ENCODE measurements around the gene MAGI1.
A peak's percentile ranks its signal among the peaks of the same experiment; 100 is the strongest.

Gene MAGI1

DNA sequence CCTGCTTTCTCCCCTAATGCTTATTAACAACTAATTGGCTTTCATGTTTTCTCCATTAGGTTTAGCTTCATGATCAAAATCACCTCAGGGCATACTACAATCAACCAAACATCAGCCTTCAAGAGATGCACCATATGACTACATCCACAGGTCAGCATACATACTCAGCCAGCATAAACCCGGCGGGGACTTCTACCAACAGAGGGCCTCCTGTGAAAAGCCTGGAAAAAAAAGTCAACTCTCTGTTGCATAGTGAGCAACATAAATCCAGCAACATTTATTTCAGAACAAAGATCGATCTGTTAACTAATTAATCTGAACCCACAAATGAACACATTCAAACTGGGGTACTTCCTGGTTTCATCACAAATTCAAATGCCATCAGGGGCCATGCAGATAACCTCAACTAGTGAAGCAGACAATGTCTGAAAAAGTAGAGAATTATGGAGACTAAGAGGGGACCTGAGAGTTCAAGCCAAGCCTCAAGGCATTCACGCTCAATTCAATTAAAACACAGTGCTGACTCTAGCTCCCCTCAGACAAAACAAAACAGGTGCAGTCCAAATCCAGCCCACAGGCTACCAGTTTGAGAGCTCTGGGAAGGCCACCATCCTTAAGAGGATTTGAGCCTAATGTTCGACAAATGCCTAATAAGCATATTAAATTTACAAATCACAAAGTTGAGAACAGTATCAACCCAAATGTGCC, 124.5 kb downstream of the MAGI1 start:
- TF ChIP-seq JUND (IDR thresholded peaks at IDR 0.05; ENCODE audit: low read depth) = no peak
- in situ Hi-C loops (cut with HindIII; ENCODE audit: low pct_unique_long_range_greater_than_20kb, low sequenced_read_pairs) = no loop called here
- DNase-seq (ENCODE audit: low read depth in 1 of 2, low spot score in 1 of 2) = peak in 1 of 2 experiments; percentile 49

DNA sequence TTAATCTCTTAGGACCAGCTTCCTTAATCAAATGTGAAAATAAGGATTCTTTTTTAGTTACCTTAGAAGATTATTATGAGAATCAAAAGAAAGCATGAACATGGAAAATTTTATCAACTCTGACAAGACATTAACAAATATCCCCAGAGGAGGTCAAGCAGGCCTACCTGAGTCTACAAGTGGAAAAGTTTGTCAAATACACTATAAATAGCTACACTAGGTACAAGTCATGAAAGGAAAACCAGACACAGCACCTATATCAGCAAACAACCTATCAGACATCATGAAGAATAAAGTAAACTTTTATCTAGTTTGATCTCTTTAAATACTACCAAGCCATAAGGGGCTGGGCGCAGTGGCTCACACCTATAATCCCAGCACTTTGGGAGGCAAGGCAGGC, 126.1 kb downstream of the MAGI1 start:
- no peak for DNase-seq (ENCODE audit: low read depth in 1 of 2, low spot score in 1 of 2)
- in situ Hi-C loops (cut with HindIII; ENCODE audit: low pct_unique_long_range_greater_than_20kb, low sequenced_read_pairs) = no loop called here
- no peak for TF ChIP-seq JUND (IDR thresholded peaks at IDR 0.05; ENCODE audit: low read depth)

DNA sequence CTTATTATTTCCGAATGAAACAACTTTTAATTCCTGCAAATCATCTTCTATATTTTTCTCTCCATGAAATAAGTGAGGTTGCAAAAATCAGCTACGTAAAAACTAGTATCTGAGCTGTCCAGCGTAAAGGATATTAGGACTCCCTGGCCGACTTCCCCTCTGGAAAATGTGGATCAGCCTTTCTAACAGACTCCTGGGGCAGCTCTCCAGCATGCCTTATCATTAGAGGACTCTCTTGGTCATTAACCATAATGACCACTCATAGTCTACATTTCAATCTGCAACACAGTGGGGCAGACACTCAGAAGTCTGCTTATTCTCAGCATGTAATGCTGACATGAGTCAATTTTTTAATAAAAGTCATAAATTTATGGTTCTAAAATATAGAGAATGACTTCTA, 130.1 kb downstream of the MAGI1 start:
- DNase-seq (ENCODE audit: low read depth in 1 of 2, low spot score in 1 of 2) = no peak
- no peak for TF ChIP-seq JUND (IDR thresholded peaks at IDR 0.05; ENCODE audit: low read depth)
- in situ Hi-C loops (cut with HindIII; ENCODE audit: low pct_unique_long_range_greater_than_20kb, low sequenced_read_pairs) = no loop called here

DNA sequence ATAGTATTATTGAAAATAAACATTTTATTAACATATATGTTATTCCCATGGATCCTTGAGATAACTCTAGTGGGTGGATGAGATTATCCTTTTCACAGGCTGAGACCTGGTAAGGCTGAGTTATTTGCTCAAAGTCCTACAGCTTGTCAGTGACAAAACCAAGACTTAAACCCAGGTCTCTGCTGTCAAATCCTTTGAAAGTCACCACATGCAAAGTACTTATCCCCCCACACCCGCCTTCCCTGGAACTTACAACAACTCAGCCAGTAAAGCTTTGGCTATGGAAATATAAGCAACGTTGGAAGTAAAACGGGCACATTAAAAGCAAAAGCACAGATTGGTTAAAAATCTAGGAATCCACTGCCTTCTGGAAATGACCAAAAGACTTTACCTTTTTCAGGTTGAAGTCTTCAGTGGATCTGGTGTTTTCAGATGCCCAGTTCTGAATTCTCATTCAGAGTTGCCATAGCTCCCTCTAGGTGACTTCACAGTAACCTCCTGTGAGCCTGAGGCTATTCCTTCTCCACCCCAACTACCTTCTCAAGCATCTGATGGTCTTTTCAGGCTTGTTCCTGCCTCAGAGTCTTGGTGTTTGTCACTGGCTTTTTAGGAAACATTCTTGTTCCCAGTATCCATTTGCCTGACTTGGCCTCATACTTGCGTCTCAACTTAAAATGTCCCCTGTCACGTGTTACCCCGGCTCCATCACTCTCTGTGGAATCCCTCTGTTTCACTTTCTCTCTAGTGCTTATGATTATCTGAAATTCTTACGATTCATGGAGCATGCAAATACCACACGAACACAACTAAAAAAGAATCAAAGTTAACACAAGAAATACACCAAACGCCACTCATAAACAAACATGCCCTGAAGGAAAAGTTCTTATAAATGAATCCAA, 131.2 kb downstream of the MAGI1 start:
- peak in 1 of 2 experiments; percentile 13 for DNase-seq (ENCODE audit: low read depth in 1 of 2, low spot score in 1 of 2)
- TF ChIP-seq JUND (IDR thresholded peaks at IDR 0.05; ENCODE audit: low read depth) = no peak
- in situ Hi-C loops (cut with HindIII; ENCODE audit: low pct_unique_long_range_greater_than_20kb, low sequenced_read_pairs) = no loop called here

DNA sequence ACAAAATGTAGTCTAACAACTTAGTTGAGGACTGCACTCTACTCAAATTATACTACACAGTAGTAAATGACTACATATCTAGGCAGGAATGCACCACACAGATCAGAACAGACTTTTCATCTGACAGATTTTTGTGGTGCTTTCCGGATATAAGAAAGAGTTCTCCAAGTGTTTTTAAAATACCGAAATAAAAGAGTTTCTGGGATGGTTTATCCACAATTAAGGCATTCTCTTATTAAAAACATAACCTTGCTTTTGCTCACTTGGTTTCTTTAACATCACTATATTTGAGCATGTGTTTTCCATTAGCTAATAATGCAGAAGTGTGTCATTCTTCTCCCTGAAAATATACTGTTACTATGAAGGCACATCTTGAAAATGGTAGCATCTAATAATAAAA, 132.9 kb downstream of the MAGI1 start:
- in situ Hi-C loops (cut with HindIII; ENCODE audit: low pct_unique_long_range_greater_than_20kb, low sequenced_read_pairs) = no loop called here
- DNase-seq (ENCODE audit: low read depth in 1 of 2, low spot score in 1 of 2) = no peak
- no peak for TF ChIP-seq JUND (IDR thresholded peaks at IDR 0.05; ENCODE audit: low read depth)

DNA sequence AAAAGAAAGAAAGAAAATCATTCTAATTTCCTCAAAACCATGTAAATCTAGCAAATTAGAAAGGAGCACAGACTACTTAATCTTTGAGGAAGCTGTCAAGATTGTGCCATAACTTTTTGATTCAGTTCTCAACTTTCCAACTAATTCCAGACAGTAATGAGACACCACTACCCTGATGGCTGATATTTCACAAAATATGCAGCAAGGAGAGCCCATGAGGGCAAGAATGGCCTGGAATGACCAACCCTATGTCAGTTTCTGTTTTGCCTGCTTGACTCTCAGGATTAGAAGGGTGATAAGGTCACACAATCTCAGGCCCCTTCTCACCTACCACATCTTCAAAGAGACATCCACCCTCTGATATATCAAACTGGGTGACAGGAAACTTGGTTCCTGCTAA, 134.7 kb downstream of the MAGI1 start:
- no peak for DNase-seq (ENCODE audit: low read depth in 1 of 2, low spot score in 1 of 2)
- in situ Hi-C loops (cut with HindIII; ENCODE audit: low pct_unique_long_range_greater_than_20kb, low sequenced_read_pairs) = no loop called here
- no peak for TF ChIP-seq JUND (IDR thresholded peaks at IDR 0.05; ENCODE audit: low read depth)

DNA sequence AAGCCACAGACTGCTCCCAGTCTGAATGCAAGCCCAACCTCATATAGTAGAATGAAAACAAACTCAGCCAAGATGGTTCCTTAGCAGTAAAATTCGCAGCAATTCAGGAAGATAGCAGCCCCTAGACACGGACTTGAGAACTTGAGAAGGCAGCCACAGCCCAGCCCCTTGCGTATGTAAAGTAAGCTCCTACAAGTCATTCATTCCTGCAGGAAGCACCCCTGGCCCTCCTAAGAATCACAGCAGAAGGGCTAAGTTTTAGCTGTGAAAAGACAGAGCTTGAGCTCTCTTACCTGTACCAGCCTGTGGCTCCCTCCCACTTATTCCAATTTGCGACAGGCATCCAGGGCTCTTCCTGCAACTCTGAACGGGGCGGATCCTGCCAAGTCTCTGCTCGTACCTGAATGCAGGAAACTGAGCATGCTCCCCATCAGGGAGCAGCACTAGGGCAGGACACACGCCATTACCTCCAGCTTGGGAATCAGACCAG, 136.4 kb downstream of the MAGI1 start:
- no peak for TF ChIP-seq JUND (IDR thresholded peaks at IDR 0.05; ENCODE audit: low read depth)
- in situ Hi-C loops (cut with HindIII; ENCODE audit: low pct_unique_long_range_greater_than_20kb, low sequenced_read_pairs) = no loop called here
- peak; percentile 15 to 40 for DNase-seq (ENCODE audit: low read depth in 1 of 2, low spot score in 1 of 2)

DNA sequence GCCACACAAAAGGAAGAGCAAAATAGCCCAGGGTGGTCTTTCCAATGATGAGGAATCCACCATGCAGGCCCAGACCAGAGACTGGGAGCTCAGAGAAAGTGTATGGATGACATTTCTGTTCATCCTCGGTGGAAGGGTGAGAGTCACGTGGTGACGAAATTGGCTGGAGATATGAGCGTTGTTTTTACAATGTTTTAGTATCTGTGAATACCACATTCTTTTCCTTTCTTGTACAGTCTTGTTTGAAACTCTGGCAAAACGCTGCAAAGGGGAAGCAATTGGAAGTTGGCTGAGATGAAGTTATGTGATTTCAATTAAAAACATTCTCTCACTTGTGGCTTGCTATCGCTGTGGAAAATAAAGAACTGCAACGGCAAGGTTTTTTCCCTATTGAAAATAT, 137.5 kb downstream of the MAGI1 start:
- TF ChIP-seq JUND (IDR thresholded peaks at IDR 0.05; ENCODE audit: low read depth) = no peak
- in situ Hi-C loops (cut with HindIII; ENCODE audit: low pct_unique_long_range_greater_than_20kb, low sequenced_read_pairs) = no loop called here

DNA sequence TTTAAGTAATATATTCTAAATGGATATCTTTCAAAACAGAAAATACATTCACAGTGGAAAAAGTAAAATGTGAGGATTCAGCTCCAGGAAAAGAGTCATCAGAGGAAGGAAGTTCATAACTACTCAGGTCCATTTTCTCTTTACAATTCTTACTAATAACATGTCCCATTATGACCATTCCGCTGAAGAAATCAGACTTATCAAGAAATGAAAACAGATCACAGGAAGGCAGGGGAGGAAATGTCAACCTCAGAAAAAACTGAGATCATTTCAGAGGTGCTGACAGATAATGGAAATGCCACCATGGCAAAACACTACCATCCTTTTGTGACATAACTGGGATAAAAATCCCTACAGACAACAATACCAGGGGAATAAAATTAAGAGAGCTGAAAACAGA, 139.5 kb downstream of the MAGI1 start:
- TF ChIP-seq JUND (IDR thresholded peaks at IDR 0.05; ENCODE audit: low read depth) = no peak
- DNase-seq (ENCODE audit: low read depth in 1 of 2, low spot score in 1 of 2) = no peak
- in situ Hi-C loops (cut with HindIII; ENCODE audit: low pct_unique_long_range_greater_than_20kb, low sequenced_read_pairs) = no loop called here

More for the DNA sequence above, 137.5 kb downstream of the MAGI1 start:
- DNase-seq (ENCODE audit: low read depth in 1 of 2, low spot score in 1 of 2) = no peak

DNA sequence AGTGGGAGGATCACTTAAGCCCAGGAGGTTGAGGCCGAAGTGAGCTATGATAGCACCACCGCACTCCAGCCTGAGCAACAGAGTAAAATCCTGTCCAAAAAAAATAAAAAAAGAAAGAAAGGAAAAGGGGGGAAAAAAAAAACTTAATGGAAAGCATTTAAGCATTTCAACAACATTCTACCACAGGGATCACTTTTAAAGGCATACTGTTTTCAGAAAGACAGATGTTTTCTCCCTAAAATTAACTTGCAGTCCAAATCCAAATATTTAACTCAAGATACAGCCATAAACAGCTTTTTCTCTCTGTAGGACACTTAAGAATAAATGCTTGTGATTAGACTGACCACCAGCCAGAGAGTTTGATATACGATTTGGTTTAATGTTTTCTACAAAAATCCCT, 141.0 kb downstream of the MAGI1 start:
- no peak for TF ChIP-seq JUND (IDR thresholded peaks at IDR 0.05; ENCODE audit: low read depth)
- in situ Hi-C loops (cut with HindIII; ENCODE audit: low pct_unique_long_range_greater_than_20kb, low sequenced_read_pairs) = no loop called here

DNA sequence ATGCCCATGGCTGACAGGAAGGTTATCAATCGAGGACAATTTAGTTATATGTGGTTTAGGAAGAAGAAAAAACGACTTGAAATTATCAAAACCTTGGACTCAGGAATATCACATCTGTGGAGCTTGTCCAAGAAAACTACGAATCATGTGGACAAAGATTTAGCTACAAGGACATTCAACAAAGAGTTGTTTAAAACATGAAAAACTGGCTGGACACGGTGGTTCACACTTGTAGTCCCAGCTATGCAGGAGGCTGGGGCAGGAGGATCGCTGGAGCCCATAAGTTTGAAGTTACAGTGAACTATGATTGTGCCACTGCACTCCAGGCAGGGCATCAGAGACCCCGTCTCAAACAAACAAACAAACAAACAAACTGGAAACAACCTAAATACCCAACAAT, 142.4 kb downstream of the MAGI1 start:
- in situ Hi-C loops (cut with HindIII; ENCODE audit: low pct_unique_long_range_greater_than_20kb, low sequenced_read_pairs) = no loop called here
- TF ChIP-seq JUND (IDR thresholded peaks at IDR 0.05; ENCODE audit: low read depth) = no peak
- DNase-seq (ENCODE audit: low read depth in 1 of 2, low spot score in 1 of 2) = peak in 1 of 2 experiments; percentile 46

More for the DNA sequence above, 141.0 kb downstream of the MAGI1 start:
- DNase-seq (ENCODE audit: low read depth in 1 of 2, low spot score in 1 of 2) = no peak

DNA sequence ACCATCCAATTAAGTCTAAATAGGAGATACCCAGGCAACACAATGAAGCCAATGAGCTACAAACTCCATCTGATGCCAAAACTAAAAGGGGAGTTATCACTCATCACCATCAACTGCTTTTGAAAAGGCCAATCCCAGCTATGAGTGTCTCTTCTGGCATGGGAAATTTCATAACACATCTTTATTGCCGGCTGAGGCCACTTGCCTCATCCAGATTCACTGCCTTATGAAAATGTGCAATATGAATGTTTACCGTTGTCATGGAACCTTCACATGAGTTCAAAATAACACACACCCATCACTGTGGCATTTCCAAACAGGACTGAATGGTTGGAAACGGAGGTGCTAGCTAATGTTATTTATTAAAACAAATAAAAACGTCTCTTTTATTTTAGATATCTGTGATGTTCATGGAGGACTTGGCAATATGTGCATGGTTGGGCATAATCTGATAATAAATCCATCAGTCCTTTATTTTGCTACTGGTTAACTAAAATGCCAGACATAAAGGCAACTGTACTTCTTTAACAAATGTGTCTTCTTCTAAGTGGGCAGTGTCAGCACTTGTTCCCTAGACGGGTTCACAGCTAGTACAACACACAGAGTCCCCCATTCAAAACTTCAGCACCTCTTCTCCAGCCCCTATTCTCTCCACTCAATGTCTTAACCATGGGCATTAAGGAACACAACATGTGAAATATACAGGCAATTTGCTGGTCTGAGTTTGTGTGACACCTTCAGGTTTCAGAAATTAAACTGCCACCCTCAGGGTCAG, 143.9 kb downstream of the MAGI1 start:
- in situ Hi-C loops (cut with HindIII; ENCODE audit: low pct_unique_long_range_greater_than_20kb, low sequenced_read_pairs) = no loop called here
- no peak for TF ChIP-seq JUND (IDR thresholded peaks at IDR 0.05; ENCODE audit: low read depth)
- no peak for DNase-seq (ENCODE audit: low read depth in 1 of 2, low spot score in 1 of 2)
